Mesenchymal stem cell (in vitro differentiated cells and primary cell): ENCODE results near the gene CA9.

ENCODE experiments used
- DNase-seq: peaks from one replicate; pipeline ENCODE4 v3.0.0-alpha.2; 2013
- H2AFZ ChIP-seq: one replicate; pipeline ENCODE4 v1.6.1; 2013; ENCODE audit warnings: low read depth, mild to moderate bottlenecking, control low read depth, inconsistent platforms, low read length, moderate library complexity
- H2AK5ac ChIP-seq: 2 replicates; pipeline ENCODE4 v1.6.1; 2013; ENCODE audit warnings: low read length, moderate library complexity, mild to moderate bottlenecking, inconsistent platforms; ENCODE audit not compliant: severe bottlenecking
- H2BK120ac ChIP-seq: one replicate; pipeline ENCODE4 v1.6.1; 2013; ENCODE audit warnings: low read depth, mild to moderate bottlenecking, inconsistent platforms, low read length, moderate library complexity
- H2BK12ac ChIP-seq, 2 experiments: one replicate each; pipeline ENCODE4 v1.6.1; 2013; ENCODE audit warnings: inconsistent platforms in 2 of 2, low read length in 2 of 2, mild to moderate bottlenecking in 2 of 2, moderate library complexity in 2 of 2, control low read depth in 1 of 2
- H2BK15ac ChIP-seq: one replicate; pipeline ENCODE4 v1.6.1; 2013; ENCODE audit warnings: mild to moderate bottlenecking, low read depth, inconsistent platforms; ENCODE audit not compliant: poor library complexity, severe bottlenecking
- H2BK5ac ChIP-seq: 2 replicates; pipeline ENCODE4 v1.6.1; 2013; ENCODE audit warnings: low read depth, mild to moderate bottlenecking, low read length, control low read depth, inconsistent platforms; ENCODE audit not compliant: poor library complexity, severe bottlenecking
- H3K14ac ChIP-seq, 2 experiments: one replicate each; pipeline ENCODE4 v1.6.1; 2013; ENCODE audit warnings: inconsistent platforms in 2 of 2, low read length in 2 of 2, control low read depth in 1 of 2, mild to moderate bottlenecking in 1 of 2, moderate library complexity in 1 of 2
- H3K18ac ChIP-seq, 2 experiments: one replicate each; pipeline ENCODE4 v1.6.1; 2013; ENCODE audit warnings: inconsistent platforms in 2 of 2, low read length in 2 of 2, control low read depth in 1 of 2, low read depth in 1 of 2, mild to moderate bottlenecking in 1 of 2
- H3K23ac ChIP-seq, 2 experiments: one replicate each; pipeline ENCODE4 v1.6.1; 2013; ENCODE audit warnings: inconsistent platforms in 2 of 2, low read length in 2 of 2, mild to moderate bottlenecking in 2 of 2, moderate library complexity in 2 of 2, control low read depth in 1 of 2
- H3K27ac ChIP-seq: 2 replicates; pipeline ENCODE4 v1.5.1; 2013; ENCODE audit warnings: mild to moderate bottlenecking, moderate library complexity, low read length, control low read depth, inconsistent platforms; ENCODE audit not compliant: poor library complexity, severe bottlenecking
- H3K27me3 ChIP-seq, 2 experiments: 2 replicates each; pipeline versions ENCODE4 v1.6.1 to v1.7.0; 2013; ENCODE audit warnings: low read length in 2 of 2, mild to moderate bottlenecking in 2 of 2, moderate library complexity in 2 of 2, control low read depth in 1 of 2, inconsistent platforms in 1 of 2; ENCODE audit not compliant: control insufficient read depth in 1 of 2, insufficient read depth in 1 of 2
- H3K36me3 ChIP-seq, 2 experiments: 2 replicates each; pipeline versions ENCODE4 v1.6.1 to v1.7.0; 2013; ENCODE audit warnings: low read length in 2 of 2, control low read depth in 1 of 2, inconsistent platforms in 1 of 2, low read depth in 1 of 2, mild to moderate bottlenecking in 1 of 2; ENCODE audit not compliant: insufficient read depth in 2 of 2, control insufficient read depth in 1 of 2
- H3K4ac ChIP-seq, 2 experiments: one replicate each; pipeline ENCODE4 v1.6.1; 2013; ENCODE audit warnings: inconsistent platforms in 2 of 2, low read length in 2 of 2, mild to moderate bottlenecking in 2 of 2, moderate library complexity in 2 of 2, control low read depth in 1 of 2, low read depth in 1 of 2
- H3K4me1 ChIP-seq: 2 replicates; pipeline ENCODE4 v1.6.1; 2013; ENCODE audit warnings: low read depth, low read length, control low read depth; ENCODE audit not compliant: control insufficient read depth, insufficient read depth
- H3K4me2 ChIP-seq: 2 replicates; pipeline ENCODE4 v1.6.1; 2013; ENCODE audit warnings: low read length, mild to moderate bottlenecking, inconsistent platforms; ENCODE audit not compliant: poor library complexity, severe bottlenecking
- H3K4me3 ChIP-seq, 2 experiments: 2 replicates each; pipeline versions ENCODE4 v1.5.1 to v1.7.0; 2013; ENCODE audit warnings: low read length in 2 of 2, mild to moderate bottlenecking in 2 of 2, control low read depth in 1 of 2, low read depth in 1 of 2; ENCODE audit not compliant: insufficient read depth in 1 of 2
- H3K79me1 ChIP-seq: replicated peaks from 2 replicates; pipeline ENCODE4 v1.6.1; 2013; ENCODE audit warnings: mild to moderate bottlenecking, control low read depth, low read length, inconsistent platforms; ENCODE audit not compliant: poor library complexity, severe bottlenecking
- H3K9ac ChIP-seq: 2 replicates; pipeline ENCODE4 v1.7.0; 2013; ENCODE audit warnings: mild to moderate bottlenecking, low read length, moderate library complexity
- H3K9me3 ChIP-seq: 2 replicates; pipeline ENCODE4 v1.7.0; 2013; ENCODE audit warnings: mild to moderate bottlenecking, low read length; ENCODE audit not compliant: control insufficient read depth
- H4K8ac ChIP-seq: one replicate; pipeline ENCODE4 v1.6.1; 2013; ENCODE audit warnings: inconsistent platforms, mild to moderate bottlenecking, low read length, moderate library complexity
- H4K91ac ChIP-seq: one replicate; pipeline ENCODE4 v1.6.1; 2013; ENCODE audit warnings: mild to moderate bottlenecking, low read length, inconsistent platforms
- WGBS: methylation state at CpG from one replicate; pipeline ENCODE4 v1.1.7; 2013; ENCODE audit warnings: mixed read lengths; 5-methylcytosine and 5-hydroxymethylcytosine counted together

CA9 gene

GRCh38 chr9:35689542-35690293 is 16.0 kb downstream of the CA9 start, which contains the start of gene TPM2:
Gene TPM2 (minus strand): TSS chr9:35689925. CDS start chr9:35689817, 108 bp downstream.
- Histone ChIP-seq H3K9ac (peak within 1 kb of the TSS; percentile 92), H2BK5ac (peak within 1 kb of the TSS; percentile 97), H2BK15ac (peak within 1 kb of the TSS; percentile 95), H3K79me1 (peaks cover 2% of the 10 kb centered on the region), H3K18ac (peak within 1 kb of the TSS; percentile 97), H3K23ac (peak within 1 kb of the TSS; percentile 67 to 86), H4K8ac (peak within 1 kb of the TSS; percentile 95), H3K4me1 (peaks cover 35% of the 10 kb centered on the region), H3K9me3 (no peaks in the 10 kb centered on the region), H3K14ac (peak within 1 kb of the TSS; percentile 48 to 98), H2BK12ac (peak within 1 kb of the TSS; percentile 52 to 90), H3K27ac (peak within 1 kb of the TSS; percentile 95), H2BK120ac (peak within 1 kb of the TSS; percentile 95), H3K4ac (peak within 1 kb of the TSS; percentile 94 to 98), H2AK5ac (peak within 1 kb of the TSS; percentile 49), H3K4me3 (peak within 1 kb of the TSS; percentile 87), H3K27me3 (no peaks in the 10 kb centered on the region), H3K4me2 (peak within 1 kb of the TSS; percentile 82), H2AFZ (peak within 1 kb of the TSS; percentile 74), H3K36me3 (peaks cover 33 to 36% of the 10 kb centered on the region in 2 experiments), H4K91ac (peak within 1 kb of the TSS; percentile 94)
- peak; percentile 86 for DNase-seq
- under 1% methylated on average over 57 of the region's 61 CpGs for WGBS

DNA sequence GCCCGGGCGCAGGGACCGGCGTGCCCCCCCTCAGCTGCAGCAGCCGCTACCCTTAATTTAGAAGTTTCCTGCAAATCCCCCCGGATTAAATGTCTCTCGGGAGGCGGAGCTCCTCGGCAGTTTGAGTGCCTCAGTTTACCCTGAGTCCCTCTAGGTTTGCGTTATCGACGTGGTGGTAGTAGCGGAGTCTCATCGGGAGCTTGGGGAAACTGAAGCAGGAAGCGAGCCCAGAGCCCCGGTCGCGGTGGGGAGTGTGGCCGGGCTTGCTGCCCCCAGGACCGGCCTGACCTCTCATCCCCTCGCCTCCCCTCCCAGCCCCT is 16.5 kb downstream of the CA9 start:
- Histone ChIP-seq H3K9ac (peak overlapping the region; percentile 92), H3K27me3 (no peaks in the 10 kb centered on the region), H2AK5ac (peak overlapping the region; percentile 17), H3K36me3 (peaks cover 28 to 31% of the 10 kb centered on the region in 2 experiments), H3K27ac (peak overlapping the region; percentile 95), H2BK120ac (peak overlapping the region; percentile 95), H4K8ac (peak overlapping the region; percentile 85), H3K4me1 (peaks cover 30% of the 10 kb centered on the region), H3K18ac (peak overlapping the region; percentile 93 to 96), H3K14ac (peak overlapping the region in 1 of 2 experiments; percentile 56), H2BK5ac (peak overlapping the region; percentile 97), H3K4ac (peak overlapping the region; percentile 89 to 94), H2AFZ (peak overlapping the region; percentile 62), H3K79me1 (peaks cover 2% of the 10 kb centered on the region), H4K91ac (peak overlapping the region; percentile 88), H3K4me3 (peak overlapping the region; percentile 87), H2BK15ac (peak overlapping the region; percentile 39), H2BK12ac (peak overlapping the region in 1 of 2 experiments; percentile 70), H3K9me3 (no peaks in the 10 kb centered on the region), H3K4me2 (peak overlapping the region; percentile 82), H3K23ac (peak overlapping the region in 1 of 2 experiments; percentile 86)
- no peak for DNase-seq
- 3% methylated on average over 15 of the region's 21 CpGs for WGBS

- Histone ChIP-seq H3K9me3 (no peaks in the 10 kb centered on the region), H2BK120ac (peak overlapping the region; percentile 95), H3K4me1 (peaks cover 26% of the 10 kb centered on the region), H4K8ac (peak overlapping the region; percentile 94), H3K4me2 (peak overlapping the region; percentile 82), H2AFZ (peak overlapping the region; percentile 74), H3K79me1 (peaks cover 2% of the 10 kb centered on the region), H3K4ac (peak overlapping the region; percentile 89 to 97), H2BK5ac (peak overlapping the region; percentile 97), H2AK5ac (peak overlapping the region; percentile 97), H3K9ac (peak overlapping the region; percentile 92), H3K27me3 (no peaks in the 10 kb centered on the region), H3K36me3 (peaks cover 27 to 29% of the 10 kb centered on the region in 2 experiments), H3K14ac (peak overlapping the region in 1 of 2 experiments; percentile 94), H4K91ac (peak overlapping the region; percentile 94), H3K18ac (peak overlapping the region; percentile 97), H2BK15ac (peak overlapping the region; percentile 96), H3K4me3 (peak overlapping the region; percentile 87), H2BK12ac (peak overlapping the region; percentile 52 to 90), H3K27ac (peak overlapping the region; percentile 95), H3K23ac (peak overlapping the region in 1 of 2 experiments; percentile 85)
- 1% methylated on average over 49 of the region's 61 CpGs for WGBS
- peak; percentile 87 for DNase-seq
These were observed 17.0 kb downstream of the CA9 start for GRCh38 chr9:35690614-35691333.

GRCh38 chr9:35691334-35691650 is 17.6 kb downstream of the CA9 start:
- DNase-seq: no peak
- Histone ChIP-seq H3K14ac (peak overlapping the region in 1 of 2 experiments; percentile 94), H3K4me3 (peak overlapping the region; percentile 87), H3K9me3 (no peaks in the 10 kb centered on the region), H3K27ac (peak overlapping the region; percentile 94), H4K91ac (peak overlapping the region; percentile 94), H2BK12ac (peak overlapping the region in 1 of 2 experiments; percentile 79), H2BK5ac (peak overlapping the region; percentile 97), H3K18ac (peak overlapping the region; percentile 95 to 97), H4K8ac (peak overlapping the region; percentile 94), H3K23ac (peak overlapping the region in 1 of 2 experiments; percentile 85), H3K4me1 (peaks cover 22% of the 10 kb centered on the region), H3K4me2 (peak overlapping the region; percentile 82), H3K36me3 (peaks cover 27 to 30% of the 10 kb centered on the region in 2 experiments), H3K4ac (peak overlapping the region; percentile 73 to 97), H2BK15ac (no peak overlapping the region), H3K27me3 (no peaks in the 10 kb centered on the region), H3K9ac (peak overlapping the region; percentile 92), H3K79me1 (peaks cover 4% of the 10 kb centered on the region), H2AK5ac (peak overlapping the region; percentile 97), H2BK120ac (peak overlapping the region; percentile 95), H2AFZ (peak overlapping the region; percentile 73)
- WGBS: 13% methylated on average over 10 of the region's 10 CpGs
